Measurements from ENCODE around the gene CLPTM1.
"Not testable (repeated sequence)": the region's sequence is repeated elsewhere in the genome, so short reads cannot be mapped to it uniquely, and the experiment has no call there.

The CLPTM1 gene

GRCh38 chr19:44960906-44961728, 5.9 kb downstream of the CLPTM1 start:
- H3K9me3 ChIP-seq (ENCODE audit: control insufficient read depth, low read length), result no peaks in the 10 kb centered on the region
- H3K4me1 ChIP-seq (ENCODE audit: control insufficient read depth, insufficient read depth, low read length, poor library complexity, severe bottlenecking), result peaks cover 13% of the 10 kb centered on the region
- no peak overlapping the region for H3K27ac ChIP-seq (ENCODE audit: low read depth, low read length, severe bottlenecking)
- no peak overlapping the region for H3K4me3 ChIP-seq (ENCODE audit: extremely low read depth, insufficient read depth, low read length, poor library complexity, severe bottlenecking)
- peaks cover 60% of the 10 kb centered on the region for H3K36me3 ChIP-seq (ENCODE audit: control insufficient read depth, insufficient read depth, low read length)
- WGBS, 2 experiments (ENCODE audit: insufficient coverage in 2 of 2), result 90 to 94% methylated on average over 7 to 8 of the region's 8 CpGs

- Histone ChIP-seq H3K4me1 (ENCODE audit: control insufficient read depth, insufficient read depth, low read length, poor library complexity, severe bottlenecking) (peaks cover 6% of the 10 kb centered on the region), H3K36me3 (ENCODE audit: control insufficient read depth, insufficient read depth, low read length) (peaks cover 65% of the 10 kb centered on the region), H3K27ac (ENCODE audit: low read depth, low read length, severe bottlenecking) (no peak overlapping the region), H3K4me3 (ENCODE audit: extremely low read depth, insufficient read depth, low read length, poor library complexity, severe bottlenecking) (no peak overlapping the region), H3K9me3 (ENCODE audit: control insufficient read depth, low read length) (no peaks in the 10 kb centered on the region)
- 96 to 97% methylated on average over 5 to 8 of the region's 8 CpGs for WGBS, 2 experiments (ENCODE audit: insufficient coverage in 2 of 2)
Measured at GRCh38 chr19:44961821-44962220, 6.6 kb downstream of the CLPTM1 start.

GRCh38 chr19:44968118-44968517, 12.9 kb downstream of the CLPTM1 start:
- Histone ChIP-seq H3K27ac (ENCODE audit: low read depth, low read length, severe bottlenecking) (no peak overlapping the region), H3K4me3 (ENCODE audit: extremely low read depth, insufficient read depth, low read length, poor library complexity, severe bottlenecking) (no peak overlapping the region), H3K9me3 (ENCODE audit: control insufficient read depth, low read length) (no peaks in the 10 kb centered on the region), H3K36me3 (ENCODE audit: control insufficient read depth, insufficient read depth, low read length) (peaks cover 68% of the 10 kb centered on the region), H3K4me1 (ENCODE audit: control insufficient read depth, insufficient read depth, low read length, poor library complexity, severe bottlenecking) (no peaks in the 10 kb centered on the region)
- WGBS, 2 experiments (ENCODE audit: insufficient coverage in 2 of 2), result 96% methylated on average over 4 of the region's 5 CpGs

GRCh38 chr19:44968670-44969069, 13.5 kb downstream of the CLPTM1 start:
- Histone ChIP-seq H3K27ac (ENCODE audit: low read depth, low read length, severe bottlenecking) (no peak overlapping the region), H3K4me1 (ENCODE audit: control insufficient read depth, insufficient read depth, low read length, poor library complexity, severe bottlenecking) (no peaks in the 10 kb centered on the region), H3K36me3 (ENCODE audit: control insufficient read depth, insufficient read depth, low read length) (peaks cover 70% of the 10 kb centered on the region), H3K4me3 (ENCODE audit: extremely low read depth, insufficient read depth, low read length, poor library complexity, severe bottlenecking) (no peak overlapping the region), H3K9me3 (ENCODE audit: control insufficient read depth, low read length) (no peaks in the 10 kb centered on the region)
- 89 to 94% methylated on average over 4 of the region's 4 CpGs for WGBS, 2 experiments (ENCODE audit: insufficient coverage in 2 of 2)

GRCh38 chr19:44969437-44969836, 14.3 kb downstream of the CLPTM1 start:
- H3K4me3 ChIP-seq (ENCODE audit: extremely low read depth, insufficient read depth, low read length, poor library complexity, severe bottlenecking), result no peak overlapping the region
- H3K9me3 ChIP-seq (ENCODE audit: control insufficient read depth, low read length), result no peaks in the 10 kb centered on the region
- H3K36me3 ChIP-seq (ENCODE audit: control insufficient read depth, insufficient read depth, low read length), result peaks cover 70% of the 10 kb centered on the region
- 95% methylated on average over 3 of the region's 5 CpGs; no CpG with 5 or more reads in 1 of the 2 experiments for WGBS, 2 experiments (ENCODE audit: insufficient coverage in 2 of 2)
- H3K27ac ChIP-seq (ENCODE audit: low read depth, low read length, severe bottlenecking), result no peak overlapping the region
- no peaks in the 10 kb centered on the region for H3K4me1 ChIP-seq (ENCODE audit: control insufficient read depth, insufficient read depth, low read length, poor library complexity, severe bottlenecking)

- H3K27ac ChIP-seq (ENCODE audit: low read depth, low read length, severe bottlenecking); H3K4me1 ChIP-seq (ENCODE audit: control insufficient read depth, insufficient read depth, low read length, poor library complexity, severe bottlenecking); H3K4me3 ChIP-seq (ENCODE audit: extremely low read depth, insufficient read depth, low read length, poor library complexity, severe bottlenecking); H3K9me3 ChIP-seq (ENCODE audit: control insufficient read depth, low read length): not testable (repeated sequence)
- peaks cover 73% of the 10 kb centered on the region for H3K36me3 ChIP-seq (ENCODE audit: control insufficient read depth, insufficient read depth, low read length)
- 79 to 86% methylated on average over 3 to 4 of the region's 6 CpGs for WGBS, 2 experiments (ENCODE audit: insufficient coverage in 2 of 2)
Measured at GRCh38 chr19:44971451-44971850, 16.3 kb downstream of the CLPTM1 start.

GRCh38 chr19:44972802-44973201, 17.6 kb downstream of the CLPTM1 start:
- Histone ChIP-seq H3K9me3 (ENCODE audit: control insufficient read depth, low read length) (no peaks in the 10 kb centered on the region), H3K4me1 (ENCODE audit: control insufficient read depth, insufficient read depth, low read length, poor library complexity, severe bottlenecking) (no peaks in the 10 kb centered on the region), H3K4me3 (ENCODE audit: extremely low read depth, insufficient read depth, low read length, poor library complexity, severe bottlenecking) (no peak overlapping the region), H3K36me3 (ENCODE audit: control insufficient read depth, insufficient read depth, low read length) (peaks cover 77% of the 10 kb centered on the region), H3K27ac (ENCODE audit: low read depth, low read length, severe bottlenecking) (no peak overlapping the region)
- WGBS, 2 experiments (ENCODE audit: insufficient coverage in 2 of 2), result 96 to 99% methylated on average over 9 to 11 of the region's 13 CpGs

GRCh38 chr19:44973982-44974735, 19.0 kb downstream of the CLPTM1 start:
- H3K27ac ChIP-seq (ENCODE audit: low read depth, low read length, severe bottlenecking), result no peak overlapping the region
- H3K4me1 ChIP-seq (ENCODE audit: control insufficient read depth, insufficient read depth, low read length, poor library complexity, severe bottlenecking), result no peaks in the 10 kb centered on the region
- H3K36me3 ChIP-seq (ENCODE audit: control insufficient read depth, insufficient read depth, low read length), result peaks cover 76% of the 10 kb centered on the region
- no peak overlapping the region for H3K4me3 ChIP-seq (ENCODE audit: extremely low read depth, insufficient read depth, low read length, poor library complexity, severe bottlenecking)
- no peaks in the 10 kb centered on the region for H3K9me3 ChIP-seq (ENCODE audit: control insufficient read depth, low read length)
- 95 to 97% methylated on average over 19 to 20 of the region's 21 CpGs for WGBS, 2 experiments (ENCODE audit: insufficient coverage in 2 of 2)

GRCh38 chr19:44974857-44975256, 19.7 kb downstream of the CLPTM1 start:
- Histone ChIP-seq H3K4me1 (ENCODE audit: control insufficient read depth, insufficient read depth, low read length, poor library complexity, severe bottlenecking) (no peaks in the 10 kb centered on the region), H3K27ac (ENCODE audit: low read depth, low read length, severe bottlenecking) (no peak overlapping the region), H3K4me3 (ENCODE audit: extremely low read depth, insufficient read depth, low read length, poor library complexity, severe bottlenecking) (no peak overlapping the region), H3K36me3 (ENCODE audit: control insufficient read depth, insufficient read depth, low read length) (peaks cover 80% of the 10 kb centered on the region), H3K9me3 (ENCODE audit: control insufficient read depth, low read length) (no peaks in the 10 kb centered on the region)
- WGBS, 2 experiments (ENCODE audit: insufficient coverage in 2 of 2), result 92 to 100% methylated on average over 2 of the region's 5 CpGs

GRCh38 chr19:44975444-44975843, 20.3 kb downstream of the CLPTM1 start:
- Histone ChIP-seq H3K27ac (ENCODE audit: low read depth, low read length, severe bottlenecking) (no peak overlapping the region), H3K9me3 (ENCODE audit: control insufficient read depth, low read length) (no peaks in the 10 kb centered on the region), H3K4me1 (ENCODE audit: control insufficient read depth, insufficient read depth, low read length, poor library complexity, severe bottlenecking) (no peaks in the 10 kb centered on the region), H3K4me3 (ENCODE audit: extremely low read depth, insufficient read depth, low read length, poor library complexity, severe bottlenecking) (no peak overlapping the region), H3K36me3 (ENCODE audit: control insufficient read depth, insufficient read depth, low read length) (peaks cover 82% of the 10 kb centered on the region)
- 100% methylated on average over 2 of the region's 4 CpGs; no CpG with 5 or more reads in 1 of the 2 experiments for WGBS, 2 experiments (ENCODE audit: insufficient coverage in 2 of 2)

GRCh38 chr19:44984005-44984404, 28.8 kb downstream of the CLPTM1 start:
- H3K27ac ChIP-seq (ENCODE audit: low read depth, low read length, severe bottlenecking), result no peak overlapping the region
- WGBS, 2 experiments (ENCODE audit: insufficient coverage in 2 of 2), result 93 to 96% methylated on average over 9 of the region's 9 CpGs
- no peaks in the 10 kb centered on the region for H3K9me3 ChIP-seq (ENCODE audit: control insufficient read depth, low read length)
- H3K4me1 ChIP-seq (ENCODE audit: control insufficient read depth, insufficient read depth, low read length, poor library complexity, severe bottlenecking), result no peaks in the 10 kb centered on the region
- no peak overlapping the region for H3K4me3 ChIP-seq (ENCODE audit: extremely low read depth, insufficient read depth, low read length, poor library complexity, severe bottlenecking)
- peaks cover 76% of the 10 kb centered on the region for H3K36me3 ChIP-seq (ENCODE audit: control insufficient read depth, insufficient read depth, low read length)
